GM23338 (cell line): Measurements from ENCODE around the gene BIRC6. TPM values are rescaled to one million over a fixed set of nuclear protein-coding genes. Genes with fewer than 3 reads are reported as not detected.

Source experiments
- ATAC-seq: fragments of 200-7000 bp; cut with Tn5 transposase; 3 replicates; pipeline ENCODE4 v1.9.1; 2020
- DNase-seq: peaks from one replicate; pipeline ENCODE4 v3.0.0-alpha.2; 2015; ENCODE audit warnings: low spot score
- H2AFZ ChIP-seq: fragments of 200-600 bp; sonication (generic); 2 replicates; pipeline ENCODE4 v1.8.0; 2016; ENCODE audit warnings: antibody characterized with exemption, mild to moderate bottlenecking, moderate library complexity
- H3F3A ChIP-seq: fragments of 200-600 bp; sonication (generic); replicated peaks from 2 replicates; pipeline ENCODE4 v1.8.0; 2017; ENCODE audit warnings: antibody characterized with exemption, mixed run types, low read depth
- H3K27ac ChIP-seq: fragments of 200-600 bp; sonication (generic); 2 replicates; pipeline ENCODE4 v1.6.1; 2016; ENCODE audit warnings: low read depth
- H3K27me3 ChIP-seq: fragments of 200-600 bp; sonication (generic); 2 replicates; pipeline ENCODE4 v1.8.0; 2016; ENCODE audit warnings: mild to moderate bottlenecking, mixed run types, moderate library complexity; ENCODE audit not compliant: insufficient read depth
- H3K36me3 ChIP-seq: fragments of 200-600 bp; sonication (generic); 2 replicates; pipeline ENCODE4 v1.8.0; 2016; ENCODE audit warnings: mild to moderate bottlenecking; ENCODE audit not compliant: insufficient read depth
- H3K4me1 ChIP-seq: fragments of 200-600 bp; sonication (generic); 2 replicates; pipeline ENCODE4 v1.8.0; 2016; ENCODE audit warnings: mild to moderate bottlenecking, moderate library complexity; ENCODE audit not compliant: insufficient read depth
- H3K4me2 ChIP-seq: fragments of 200-600 bp; sonication (generic); 2 replicates; pipeline ENCODE4 v1.7.1; 2017; ENCODE audit warnings: mixed run types
- H3K4me3 ChIP-seq: fragments of 200-600 bp; sonication (generic); 2 replicates; pipeline ENCODE4 v1.6.1; 2016; ENCODE audit warnings: mixed run types
- H3K79me2 ChIP-seq: fragments of 200-600 bp; sonication (generic); replicated peaks from 2 replicates; pipeline ENCODE4 v1.8.0; 2017; ENCODE audit warnings: mild to moderate bottlenecking; ENCODE audit not compliant: insufficient read depth
- H3K9me2 ChIP-seq: fragments of 200-600 bp; sonication (generic); 2 replicates; pipeline ENCODE4 v1.8.0; 2017; ENCODE audit not compliant: insufficient read depth
- H4K20me1 ChIP-seq: fragments of 200-600 bp; sonication (generic); replicated peaks from 2 replicates; pipeline ENCODE4 v1.8.0; 2017; ENCODE audit warnings: mild to moderate bottlenecking; ENCODE audit not compliant: insufficient read depth
- H3K27ac Mint-ChIP-seq: 2 replicates; pipeline ENCODE4 v1.8.0; 2020; ENCODE audit warnings: inconsistent platforms, mild to moderate bottlenecking, moderate library complexity, mixed read lengths
- H3K27me3 Mint-ChIP-seq: 3 replicates; pipeline ENCODE4 v1.8.0; 2022; ENCODE audit warnings: low read depth, mild to moderate bottlenecking, moderate library complexity, mixed read lengths, inconsistent platforms; ENCODE audit not compliant: insufficient read depth, poor library complexity
- H3K36me3 Mint-ChIP-seq: 3 replicates; pipeline ENCODE4 v1.8.0; 2021; ENCODE audit warnings: low read depth, mild to moderate bottlenecking, inconsistent platforms, moderate library complexity, mixed read lengths
- H3K4me1 Mint-ChIP-seq: 3 replicates; pipeline ENCODE4 v1.8.0; 2020; ENCODE audit warnings: mild to moderate bottlenecking, inconsistent platforms, mixed read lengths
- H3K4me3 Mint-ChIP-seq: 3 replicates; pipeline ENCODE4 v1.8.0; 2021; ENCODE audit warnings: moderate library complexity, mild to moderate bottlenecking, inconsistent platforms, mixed read lengths
- H3K9me3 Mint-ChIP-seq: 3 replicates; pipeline ENCODE4 v1.8.0; 2020; ENCODE audit warnings: moderate library complexity, mild to moderate bottlenecking, inconsistent platforms, mixed read lengths
- CREB1 ChIP-seq: fragments of 250-450 bp; sonication (Bioruptor Pico); IDR thresholded peaks from 2 replicates; pipeline ENCODE4 v1.5.0; 2020; ENCODE audit warnings: low read depth, mild to moderate bottlenecking, moderate library complexity
- CTCF ChIP-seq, 2 experiments: fragments of 200-600 bp in 1 of 2; sonication (generic) in 1 of 2; conservative IDR thresholded peaks; 2 replicates each; pipeline versions ENCODE4 v1.5.1 to v1.6.1; 2016 to 2017; ENCODE audit warnings: antibody characterized with exemption in 2 of 2, low read depth in 2 of 2, mild to moderate bottlenecking in 2 of 2, moderate library complexity in 1 of 2
- ETS1 ChIP-seq: IDR thresholded peaks from 2 replicates; pipeline ENCODE4 v1.6.1; 2016; ENCODE audit warnings: antibody characterized with exemption
- EZH2 ChIP-seq: fragments of 200-600 bp; sonication (generic); IDR thresholded peaks from one replicate; pipeline ENCODE4 v1.8.0; 2017; ENCODE audit warnings: antibody characterized with exemption, mild to moderate bottlenecking, low read depth; ENCODE audit not compliant: unreplicated experiment
- EZH2phosphoT487 ChIP-seq: fragments of 200-600 bp; sonication (generic); IDR thresholded peaks from one replicate; pipeline ENCODE4 v1.8.1; 2018; ENCODE audit warnings: antibody characterized with exemption; ENCODE audit not compliant: unreplicated experiment
- JUNB ChIP-seq: IDR thresholded peaks from one replicate; pipeline ENCODE4 v1.6.1; 2016; ENCODE audit warnings: antibody characterized with exemption; ENCODE audit not compliant: unreplicated experiment
- NANOG ChIP-seq: IDR thresholded peaks from 2 replicates; pipeline ENCODE4 v1.6.1; 2016; ENCODE audit warnings: antibody characterized with exemption, borderline replicate concordance
- POLR2AphosphoS5 ChIP-seq: IDR thresholded peaks from 2 replicates; pipeline ENCODE4 v1.6.1; 2016; ENCODE audit warnings: antibody characterized with exemption, low read depth
- REST ChIP-seq: IDR thresholded peaks from one replicate; pipeline ENCODE4 v1.6.1; 2018; ENCODE audit warnings: antibody characterized with exemption; ENCODE audit not compliant: unreplicated experiment
- STAT1 ChIP-seq: IDR thresholded peaks from one replicate; pipeline ENCODE4 v1.6.1; 2016; ENCODE audit warnings: antibody characterized with exemption; ENCODE audit not compliant: unreplicated experiment
- ZNF114 ChIP-seq: fragments of 250-450 bp; sonication (Bioruptor Pico); IDR thresholded peaks from 2 replicates; pipeline ENCODE4 v1.5.0; 2020; ENCODE audit warnings: mild to moderate bottlenecking, moderate library complexity
- ZNF331 ChIP-seq: fragments of 250-450 bp; sonication (Bioruptor Pico); IDR thresholded peaks from 2 replicates; pipeline ENCODE4 v1.5.0; 2020; ENCODE audit warnings: low read depth, mild to moderate bottlenecking, moderate library complexity
- ZNF462 ChIP-seq: fragments of 250-450 bp; sonication (Bioruptor Pico); IDR thresholded peaks from 2 replicates; pipeline ENCODE4 v1.5.0; 2020; ENCODE audit warnings: mild to moderate bottlenecking, moderate library complexity
- polyA plus RNA-seq: library from polyadenylated mRNA; unstranded; fragments of >200 nt; fragmentation: Nextera tagmentation; extraction: Ambion mirVana; gene quantifications from 2 replicates; pipeline ENCODE4 v1.2.1, GENCODE V29; 2016
- total RNA-seq: library from RNA; depleted of rRNA; stranded (reverse); fragments of >200 nt; shearing (Covaris generic); gene quantifications from 2 replicates; pipeline ENCODE4 v1.2.3, GENCODE V29; 2014

Gene BIRC6
- total and polyA plus RNA-seq, 2 experiments from 2014 or later: 85.8 to 131 TPM

- H3K36me3 Mint-ChIP-seq: no peaks in the 10 kb centered on the region
- H3K9me3 Mint-ChIP-seq: no peaks in the 10 kb centered on the region
- H3K4me1 Mint-ChIP-seq: no peaks in the 10 kb centered on the region
- Histone ChIP-seq H3K36me3 (no peaks in the 10 kb centered on the region), H3K27me3 (no peaks in the 10 kb centered on the region), H3K4me1 (no peaks in the 10 kb centered on the region), H2AFZ (no peak overlapping the region), H3F3A (no peaks in the 10 kb centered on the region), H3K9me2 (no peaks in the 10 kb centered on the region), H3K4me2 (no peak overlapping the region), H3K79me2 (no peaks in the 10 kb centered on the region), H3K4me3 (no peak overlapping the region), H3K27ac (no peak overlapping the region), H4K20me1 (no peaks in the 10 kb centered on the region)
- no peak overlapping the region for H3K4me3 Mint-ChIP-seq
- ATAC-seq (no peak), DNase-seq (no peak)
- no peak for TF ChIP-seq CREB1 (CRISPR knock-in tag)
- no peak for TF ChIP-seq ETS1
- no peak for TF ChIP-seq ZNF462 (CRISPR knock-in tag)
- TF ChIP-seq NANOG: no peak
- TF ChIP-seq ZNF114 (CRISPR knock-in tag): no peak
- no peak for TF ChIP-seq ZNF331 (CRISPR knock-in tag)
- no peak for TF ChIP-seq EZH2
- TF ChIP-seq CTCF (conservative IDR thresholded peaks at IDR 0.05; ENCODE audit: low read depth in 2 of 2): no peak
- TF ChIP-seq POLR2AphosphoS5: no peak
- no peak for TF ChIP-seq STAT1
- no peak for TF ChIP-seq REST
- TF ChIP-seq JUNB: no peak
- no peak for TF ChIP-seq EZH2phosphoT487
- peaks cover 2% of the 10 kb centered on the region for H3K27me3 Mint-ChIP-seq
- H3K27ac Mint-ChIP-seq: no peak overlapping the region
Observed at GRCh38 chr2:32330136-32330535, 26.7 kb upstream of the BIRC6 start.
